ENCODE measurements around the gene CFAP46. TPM values are rescaled to one million over a fixed set of nuclear protein-coding genes. Genes with fewer than 3 reads are reported as not detected.

The CFAP46 gene
- total and polyA plus RNA-seq, 2 of the 8 experiments (the other 6 are each of a cell fraction or from before 2014, with no cell fraction given): 2.6 to 4.8 TPM

GRCh38 chr10:132880128-132880981 lies 62.0 kb downstream of the CFAP46 start (continued):
- no peak for TF ChIP-seq GABPA (IDR thresholded peaks at IDR 0.05; ENCODE audit: borderline replicate concordance, insufficient read depth, low read length)
- no peak for TF ChIP-seq BRCA1 (IDR thresholded peaks at IDR 0.05; ENCODE audit: low read depth, low read length)
- TF ChIP-seq TAF1 (IDR thresholded peaks at IDR 0.05; ENCODE audit: low read depth, low read length): no peak
- TF ChIP-seq ZNF274 (IDR thresholded peaks at IDR 0.05; ENCODE audit: borderline replicate concordance, extremely low read depth, low read length): no peak
- TF ChIP-seq ATF2 (IDR thresholded peaks at IDR 0.05; ENCODE audit: low read length): no peak
- no peak for TF ChIP-seq SIRT6 (IDR thresholded peaks at IDR 0.05; ENCODE audit: low read length)
- TF ChIP-seq CEBPB (IDR thresholded peaks at IDR 0.05; ENCODE audit: low read depth, low read length): no peak
- TF ChIP-seq CHD2 (IDR thresholded peaks at IDR 0.05; ENCODE audit: low read length): no peak
